Endothelial cell (in vitro differentiated cells): Measurements from ENCODE around the gene KCNH3. TPM values are rescaled to one million over a fixed set of nuclear protein-coding genes. Genes with fewer than 3 reads are reported as not detected.

Experiments used
- DNase-seq: peaks from one replicate; pipeline ENCODE4 v3.0.0; 2021; ENCODE audit warnings: low spot score
- H3K27ac Mint-ChIP-seq: one replicate; pipeline ENCODE4 v1.8.0; 2021; ENCODE audit warnings: mixed read lengths, inconsistent platforms; ENCODE audit not compliant: unreplicated experiment
- H3K27me3 Mint-ChIP-seq: one replicate; pipeline ENCODE4 v1.8.0; 2021; ENCODE audit warnings: mild to moderate bottlenecking, moderate library complexity, mixed read lengths, inconsistent platforms; ENCODE audit not compliant: unreplicated experiment
- H3K36me3 Mint-ChIP-seq: one replicate; pipeline ENCODE4 v1.8.0; 2021; ENCODE audit warnings: mild to moderate bottlenecking, low read depth, mixed read lengths, inconsistent platforms; ENCODE audit not compliant: unreplicated experiment
- H3K4me1 Mint-ChIP-seq: one replicate; pipeline ENCODE4 v1.8.0; 2021; ENCODE audit warnings: mild to moderate bottlenecking, mixed read lengths, inconsistent platforms; ENCODE audit not compliant: unreplicated experiment
- H3K4me3 Mint-ChIP-seq: one replicate; pipeline ENCODE4 v1.8.0; 2021; ENCODE audit warnings: mild to moderate bottlenecking, mixed read lengths, inconsistent platforms; ENCODE audit not compliant: unreplicated experiment
- H3K9me3 Mint-ChIP-seq: one replicate; pipeline ENCODE4 v1.8.0; 2021; ENCODE audit warnings: mixed read lengths, inconsistent platforms; ENCODE audit not compliant: unreplicated experiment
- CTCF ChIP-seq: fragments of 200-600 bp; sonication (generic); IDR thresholded peaks from one replicate; pipeline ENCODE4 v1.5.0; 2021; ENCODE audit warnings: antibody characterized with exemption; ENCODE audit not compliant: unreplicated experiment
- total RNA-seq: library from RNA; stranded (reverse); fragmentation: NEBNext Ultra II Directional; extraction: Animal tissue kit (Norgen Biotek cat#: 25700); gene quantifications from one replicate; pipeline ENCODE4 v1.2.1, GENCODE V29; 2021; ENCODE audit not compliant: unreplicated experiment

Gene KCNH3
- total RNA-seq, 1 donor from 2014 or later, result 0.15 TPM

- DNase-seq, result no peak
- no peak overlapping the region for H3K4me3 Mint-ChIP-seq
- H3K27me3 Mint-ChIP-seq, result peaks cover 55% of the 10 kb centered on the region
- H3K9me3 Mint-ChIP-seq, result no peaks in the 10 kb centered on the region
- TF ChIP-seq CTCF, result no peak
- H3K36me3 Mint-ChIP-seq, result peaks cover 6% of the 10 kb centered on the region
- H3K27ac Mint-ChIP-seq, result no peak overlapping the region
- peaks cover 22% of the 10 kb centered on the region for H3K4me1 Mint-ChIP-seq
These were observed 7.0 kb downstream of the KCNH3 start for GRCh38 chr12:49545815-49546214.

- DNase-seq, result no peak
- Mint-ChIP-seq H3K4me1 (peaks cover 17% of the 10 kb centered on the region), H3K27ac (no peak overlapping the region), H3K27me3 (peaks cover 54% of the 10 kb centered on the region), H3K4me3 (no peak overlapping the region), H3K9me3 (no peaks in the 10 kb centered on the region), H3K36me3 (peaks cover 6% of the 10 kb centered on the region)
- TF ChIP-seq CTCF, result no peak
These were observed 7.7 kb downstream of the KCNH3 start for GRCh38 chr12:49546481-49546880.

- no peak overlapping the region for H3K4me3 Mint-ChIP-seq
- no peak overlapping the region for H3K27ac Mint-ChIP-seq
- no peak for DNase-seq
- H3K27me3 Mint-ChIP-seq, result peaks cover 51% of the 10 kb centered on the region
- H3K36me3 Mint-ChIP-seq, result peaks cover 6% of the 10 kb centered on the region
- TF ChIP-seq CTCF, result no peak
- H3K4me1 Mint-ChIP-seq, result peaks cover 15% of the 10 kb centered on the region
- no peaks in the 10 kb centered on the region for H3K9me3 Mint-ChIP-seq
These were observed 8.4 kb downstream of the KCNH3 start for GRCh38 chr12:49547090-49547690.

- H3K27ac Mint-ChIP-seq, result no peak overlapping the region
- H3K27me3 Mint-ChIP-seq, result peaks cover 48% of the 10 kb centered on the region
- no peak for DNase-seq
These were observed 9.6 kb downstream of the KCNH3 start for GRCh38 chr12:49548481-49548821.

More at GRCh38 chr12:49548481-49548821, 9.6 kb downstream of the KCNH3 start:
- Mint-ChIP-seq H3K4me3 (no peak overlapping the region), H3K36me3 (peaks cover 6% of the 10 kb centered on the region), H3K9me3 (no peaks in the 10 kb centered on the region), H3K4me1 (peaks cover 17% of the 10 kb centered on the region)
- no peak for TF ChIP-seq CTCF
